Gastrocnemius medialis (tissue), 4 donors: Measurements from ENCODE around the gene HHATL.

ENCODE experiments used
- POLR2A ChIP-seq, 2 donors: fragments of 450-650 bp; IDR thresholded peaks; one replicate each; pipeline ENCODE4 v1.6.1; 2017; ENCODE audit warnings: antibody characterized with exemption in 2 of 2, mild to moderate bottlenecking in 2 of 2, moderate library complexity in 2 of 2
- TF ChIP-seq, protein P1 (sequence below), 5 experiments: fragments of 450-650 bp in 3 of 5; fragments of 200-600 bp in 2 of 5; sonication (generic) in 2 of 5; IDR thresholded peaks in 4 of 5; conservative IDR thresholded peaks in 1 of 5; 1 replicate in 4 of 5; 2 replicates in 1 of 5; pipeline ENCODE4 v1.5.1; 2016 to 2019; ENCODE audit warnings: antibody characterized with exemption in 5 of 5, mild to moderate bottlenecking in 3 of 5, moderate library complexity in 3 of 5

DNA sequence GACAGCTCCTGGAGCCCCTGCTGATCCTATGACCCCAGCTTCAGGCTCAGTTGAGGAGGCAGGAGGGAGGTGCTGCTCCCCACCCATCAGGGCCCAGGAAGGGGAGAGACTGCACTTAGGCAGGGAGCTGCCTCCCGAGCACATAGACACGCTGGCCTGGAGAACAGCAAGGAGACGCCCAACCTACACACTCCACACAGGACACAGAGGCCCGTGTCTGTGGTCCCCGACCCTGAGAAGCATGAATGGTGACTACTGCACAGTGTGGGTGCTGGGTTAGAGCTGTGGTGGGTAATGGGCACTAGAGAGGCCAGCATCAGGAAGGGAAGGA lies 1.1 kb upstream of the HHATL start:
- TF ChIP-seq, protein P1, sequence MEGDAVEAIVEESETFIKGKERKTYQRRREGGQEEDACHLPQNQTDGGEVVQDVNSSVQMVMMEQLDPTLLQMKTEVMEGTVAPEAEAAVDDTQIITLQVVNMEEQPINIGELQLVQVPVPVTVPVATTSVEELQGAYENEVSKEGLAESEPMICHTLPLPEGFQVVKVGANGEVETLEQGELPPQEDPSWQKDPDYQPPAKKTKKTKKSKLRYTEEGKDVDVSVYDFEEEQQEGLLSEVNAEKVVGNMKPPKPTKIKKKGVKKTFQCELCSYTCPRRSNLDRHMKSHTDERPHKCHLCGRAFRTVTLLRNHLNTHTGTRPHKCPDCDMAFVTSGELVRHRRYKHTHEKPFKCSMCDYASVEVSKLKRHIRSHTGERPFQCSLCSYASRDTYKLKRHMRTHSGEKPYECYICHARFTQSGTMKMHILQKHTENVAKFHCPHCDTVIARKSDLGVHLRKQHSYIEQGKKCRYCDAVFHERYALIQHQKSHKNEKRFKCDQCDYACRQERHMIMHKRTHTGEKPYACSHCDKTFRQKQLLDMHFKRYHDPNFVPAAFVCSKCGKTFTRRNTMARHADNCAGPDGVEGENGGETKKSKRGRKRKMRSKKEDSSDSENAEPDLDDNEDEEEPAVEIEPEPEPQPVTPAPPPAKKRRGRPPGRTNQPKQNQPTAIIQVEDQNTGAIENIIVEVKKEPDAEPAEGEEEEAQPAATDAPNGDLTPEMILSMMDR (IDR thresholded peaks at IDR 0.05 in 4 of 5, conservative IDR thresholded peaks at IDR 0.05 in 1 of 5): no peak
- TF ChIP-seq POLR2A (IDR thresholded peaks at IDR 0.05): no peak
